Left renal cortex interstitium (tissue), 4 donors: ENCODE results near the gene HAND2. TPM values are rescaled to one million over a fixed set of nuclear protein-coding genes. Genes with fewer than 3 reads are reported as not detected.

Experiments used
- DNase-seq, 4 donors: peaks; one replicate each; pipeline ENCODE4 v3.0.0-alpha.2; 2013; ENCODE audit warnings: low read depth in 4 of 4, low spot score in 2 of 4, missing footprints in 1 of 4
- polyA plus RNA-seq, 4 donors: library from polyadenylated mRNA; unstranded; fragments of 120-200 nt; gene quantifications; one replicate each; pipeline ENCODE4 v1.2.1, GENCODE V29; 2013; ENCODE audit not compliant: insufficient read length in 4 of 4

Gene HAND2
- polyA plus RNA-seq, 4 donors, result 0.07 TPM; not detected in 3

DNA sequence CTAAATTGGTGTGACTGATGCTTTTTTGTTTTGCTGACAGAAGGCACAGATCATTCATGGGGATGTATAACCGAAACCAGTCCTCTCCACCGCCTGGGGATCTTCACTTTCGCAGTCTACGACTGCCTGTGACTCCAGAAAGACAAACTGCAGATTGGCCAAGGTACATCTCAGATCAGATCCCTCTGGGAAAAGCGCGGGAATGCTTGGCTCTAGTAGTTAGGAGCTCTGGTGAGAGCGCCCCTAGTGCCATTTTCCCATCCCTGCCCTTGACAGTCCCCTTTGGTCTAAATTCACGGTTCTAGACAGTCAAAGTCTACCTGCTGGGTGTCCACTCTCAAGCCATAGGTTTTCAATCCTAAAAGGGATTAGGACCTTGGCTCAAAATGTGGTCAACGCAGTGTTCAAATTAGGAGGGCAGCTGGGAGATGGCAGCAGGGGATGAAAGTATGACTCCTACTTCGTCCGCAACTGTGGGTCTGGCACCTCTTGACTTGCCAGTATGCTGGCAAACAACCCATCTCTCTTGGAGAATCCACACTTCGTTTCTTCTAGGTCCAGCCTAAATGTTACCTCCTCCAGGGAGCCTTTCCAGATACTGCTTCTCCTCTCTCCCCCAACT, 6.9 kb upstream of the HAND2 start:
- no peak for DNase-seq

DNA sequence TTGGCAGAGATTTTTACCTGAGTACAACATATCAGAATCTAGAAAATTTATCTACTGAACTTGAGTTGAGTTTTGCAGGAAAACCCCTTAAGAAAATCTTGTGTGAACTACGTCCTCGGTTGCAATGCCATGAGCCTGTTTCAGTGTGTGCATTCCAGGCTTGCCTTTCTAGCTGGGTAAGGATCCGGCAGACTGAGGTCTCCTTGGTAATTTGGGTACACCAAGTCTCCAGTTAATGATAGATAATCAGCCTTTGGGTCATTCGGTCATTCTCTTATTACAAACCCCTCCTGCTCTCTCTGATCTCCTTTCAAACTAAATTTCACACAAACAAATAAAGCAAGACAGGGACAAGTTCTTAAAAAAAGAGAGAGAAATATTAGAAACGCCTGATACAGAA, 5.9 kb upstream of the HAND2 start:
- DNase-seq, result no peak

DNA sequence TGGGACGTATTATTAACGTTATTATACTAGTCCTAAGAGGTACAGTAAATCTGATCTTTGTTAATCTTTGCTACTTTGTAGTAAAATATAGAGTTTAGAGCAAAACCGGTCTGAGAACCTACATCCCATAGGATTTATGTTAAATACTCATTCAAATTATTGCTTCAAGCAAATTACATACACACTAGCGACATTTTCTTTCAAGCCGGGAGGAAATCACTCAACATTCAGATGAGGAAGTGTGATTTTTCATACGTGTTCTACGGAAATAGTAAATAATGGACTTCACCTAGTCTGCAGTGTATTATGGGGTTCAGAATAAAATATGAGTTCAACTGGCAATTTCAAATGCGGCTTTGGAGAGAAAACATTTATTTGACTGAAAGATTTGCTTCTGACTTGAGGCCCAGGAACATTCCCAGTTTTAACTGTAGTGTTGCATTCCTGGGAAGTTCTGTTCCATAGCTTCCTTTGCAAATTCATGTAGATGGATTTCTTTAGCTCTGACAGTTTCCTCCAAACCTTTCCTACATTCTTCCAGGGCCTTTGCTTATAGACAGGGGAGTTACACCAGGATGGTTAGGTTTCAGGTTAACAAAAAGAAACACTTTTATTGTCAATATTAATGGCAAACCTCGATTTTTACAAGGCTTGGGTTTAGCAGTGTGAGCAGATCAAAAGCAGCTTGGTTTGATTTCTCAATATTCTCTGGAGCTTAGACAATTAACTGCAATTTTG, 5.3 kb upstream of the HAND2 start:
- DNase-seq, result no peak

DNA sequence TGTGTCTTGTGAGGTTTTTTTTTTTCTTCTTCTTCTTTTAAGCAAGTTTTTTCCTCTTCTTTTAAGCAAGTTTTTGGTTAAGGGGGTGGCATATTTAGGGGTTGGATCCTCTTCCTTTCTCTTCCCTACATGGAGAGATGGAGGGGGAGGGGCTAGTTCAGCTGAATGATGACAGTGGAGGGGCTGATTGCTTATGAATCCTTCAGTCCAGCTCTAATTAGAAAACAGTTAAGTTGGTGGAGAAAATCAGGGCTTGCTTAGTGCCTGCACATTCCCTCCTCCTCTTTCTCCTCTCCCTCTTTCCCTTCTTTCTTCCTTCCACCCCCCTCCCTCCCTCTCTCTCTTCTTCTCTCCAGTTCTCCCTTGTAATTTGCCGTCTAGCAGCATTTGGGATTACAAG, 4.4 kb upstream of the HAND2 start:
- no peak for DNase-seq

DNA sequence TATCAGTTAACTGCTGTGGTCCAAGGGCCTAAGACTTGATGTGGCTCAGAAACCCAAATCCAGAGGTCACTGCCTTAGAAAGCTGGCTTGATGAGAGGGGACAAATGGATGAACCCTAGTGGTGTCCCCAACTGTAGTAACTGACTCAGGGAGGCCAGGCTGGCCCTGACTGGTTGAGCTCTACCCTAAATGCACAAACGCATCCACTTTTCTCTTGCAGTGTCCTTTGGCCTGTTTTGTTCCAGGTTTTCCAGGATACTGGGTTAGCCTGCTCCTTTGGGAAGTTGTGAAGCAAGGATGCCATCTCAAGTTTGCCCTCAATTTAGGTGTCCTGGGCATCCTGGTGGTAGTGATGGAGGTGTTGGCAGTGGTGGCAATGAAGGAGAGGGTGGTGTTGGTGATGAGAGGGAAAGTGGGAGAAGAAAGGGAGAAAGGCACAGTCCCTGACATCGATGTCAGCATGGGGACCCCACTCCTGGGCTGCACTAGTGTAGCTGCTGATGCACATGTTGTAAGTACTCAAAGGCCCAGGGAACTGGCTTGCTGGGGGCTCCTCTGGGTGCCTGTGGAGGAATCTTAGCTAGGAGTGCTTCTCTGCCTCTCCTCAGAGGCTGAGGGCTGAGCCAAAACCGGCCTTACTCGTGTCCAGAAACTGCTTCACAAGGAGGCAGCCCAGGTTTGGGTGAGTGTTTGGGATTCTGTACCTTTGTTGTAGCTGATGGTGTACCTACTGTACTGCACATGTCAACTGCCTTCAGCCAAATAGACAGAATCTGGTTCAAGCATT, 2.9 kb upstream of the HAND2 start:
- no peak for DNase-seq

DNA sequence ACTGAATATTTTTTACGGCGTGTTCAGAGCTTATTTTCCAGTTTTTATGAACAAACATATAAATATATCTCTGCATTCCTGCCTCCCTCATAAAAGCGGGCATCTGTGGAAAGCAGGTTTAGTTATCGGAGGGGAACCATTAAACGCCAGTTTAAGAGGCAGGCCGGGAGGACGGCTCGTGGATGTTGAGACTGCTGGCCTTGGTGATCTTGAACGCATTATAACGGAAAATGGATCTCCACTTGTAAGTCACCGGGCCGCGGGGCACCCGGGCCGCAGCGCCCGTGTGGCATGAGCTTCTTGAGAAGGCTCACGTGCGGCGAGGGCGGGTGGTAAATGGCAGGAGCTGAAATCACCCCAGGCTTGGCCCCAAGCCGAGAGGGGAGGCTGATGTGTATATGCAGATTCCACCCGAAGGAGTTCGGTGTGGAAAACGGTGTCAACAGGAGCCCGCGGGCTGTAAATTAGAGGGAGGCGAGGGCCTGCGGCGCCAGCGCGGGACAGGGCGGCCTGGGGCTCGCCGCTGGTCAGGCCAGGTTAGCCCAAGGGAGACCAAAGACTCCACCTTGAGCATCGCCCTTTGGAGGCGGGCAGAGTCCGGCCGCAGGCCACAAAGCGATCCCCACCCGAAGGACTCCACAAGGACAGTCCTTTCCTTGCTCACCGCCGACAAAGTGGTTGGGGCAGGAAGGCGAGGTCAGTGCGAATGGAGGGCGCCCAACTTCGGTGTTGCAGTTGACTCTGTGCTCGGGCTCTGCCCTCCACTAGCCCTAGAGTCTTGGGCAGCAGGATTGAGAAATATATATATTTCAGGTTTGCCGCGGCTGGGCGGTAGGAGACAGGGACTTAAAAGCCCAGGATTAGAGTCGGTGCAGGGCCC, 1.3 kb upstream of the HAND2 start:
- DNase-seq, result no peak

DNA sequence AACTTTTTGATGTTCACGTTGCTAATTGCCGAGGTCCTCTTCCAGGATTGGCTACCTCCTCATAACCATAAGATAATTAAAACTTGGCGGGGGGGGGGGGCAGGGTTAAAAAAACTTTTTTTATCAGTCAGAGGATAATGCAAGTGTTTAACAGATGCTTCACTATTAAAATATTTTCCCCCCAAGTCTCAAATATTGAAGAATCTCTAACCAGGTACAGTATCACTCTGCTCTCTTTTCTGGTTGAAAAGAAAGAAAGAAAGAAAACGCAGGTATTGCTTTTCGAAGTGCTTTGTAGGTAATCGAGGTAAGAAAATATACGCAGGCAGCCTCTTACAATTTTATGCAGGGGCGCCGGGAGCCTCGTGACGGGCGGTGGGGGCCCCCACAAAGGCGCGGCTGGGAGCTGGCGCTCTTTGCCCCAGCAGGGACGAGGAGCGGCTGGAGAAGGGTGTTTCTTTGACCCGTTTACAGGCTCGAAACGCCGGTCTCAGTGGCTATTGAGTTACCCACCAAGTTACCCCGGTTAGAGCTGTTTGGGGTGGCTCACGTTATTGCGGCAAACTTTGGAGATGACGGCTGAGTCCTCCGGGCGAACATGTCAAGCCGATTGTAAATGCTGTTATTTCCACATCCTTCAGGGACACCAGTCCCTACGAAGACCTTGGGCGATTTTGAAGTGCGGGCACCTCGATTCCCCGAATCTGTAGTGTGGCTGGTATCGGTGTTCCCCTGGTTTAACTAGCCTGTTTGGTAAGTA, 477 bp upstream of the HAND2 start:
- DNase-seq, result no peak

DNA sequence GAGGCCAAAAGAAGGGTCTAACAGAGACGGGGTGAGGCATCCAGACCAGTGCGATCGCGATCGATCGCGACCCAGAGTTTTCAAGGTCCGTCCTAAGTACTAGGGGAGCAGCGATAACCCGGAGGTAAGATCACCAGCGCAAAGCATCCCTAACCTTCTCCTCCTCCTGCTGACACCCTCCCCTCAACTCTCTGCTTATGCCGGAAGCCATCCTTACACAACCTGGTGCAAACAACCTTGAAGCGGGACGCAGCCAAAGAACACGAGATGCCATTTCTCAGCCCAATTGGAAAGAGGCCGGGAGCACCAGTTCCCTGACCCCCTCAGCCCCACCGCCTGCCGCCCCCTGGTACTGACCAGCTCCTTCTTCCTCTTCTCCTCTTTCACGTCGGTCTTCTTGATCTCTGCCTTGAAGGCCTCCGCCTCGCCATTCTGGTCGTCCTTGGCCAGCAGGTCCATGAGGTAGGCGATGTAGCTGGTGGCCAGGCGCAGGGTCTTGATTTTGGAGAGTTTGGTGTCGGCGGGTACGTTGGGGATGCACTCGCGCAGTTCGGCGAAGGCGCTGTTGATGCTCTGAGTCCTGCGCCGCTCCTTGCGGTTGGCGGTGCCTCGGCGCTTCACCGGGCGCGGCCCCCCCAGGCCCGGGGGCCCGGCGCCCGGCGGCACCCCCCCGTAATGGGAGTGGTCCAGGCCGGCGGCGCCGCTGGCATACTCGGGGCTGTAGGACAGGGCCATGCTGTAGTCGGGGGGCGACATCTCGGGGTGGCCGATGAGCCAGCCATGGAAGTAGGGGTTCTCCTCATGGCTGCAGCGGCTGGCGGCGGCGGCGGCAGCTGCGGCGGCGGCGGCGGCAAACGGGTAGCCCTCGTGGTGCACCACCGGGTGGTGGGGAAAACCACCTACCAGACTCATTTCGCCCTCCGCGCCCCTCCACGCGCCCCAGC, 1.4 kb downstream of the HAND2 start:
- no peak for DNase-seq

DNA sequence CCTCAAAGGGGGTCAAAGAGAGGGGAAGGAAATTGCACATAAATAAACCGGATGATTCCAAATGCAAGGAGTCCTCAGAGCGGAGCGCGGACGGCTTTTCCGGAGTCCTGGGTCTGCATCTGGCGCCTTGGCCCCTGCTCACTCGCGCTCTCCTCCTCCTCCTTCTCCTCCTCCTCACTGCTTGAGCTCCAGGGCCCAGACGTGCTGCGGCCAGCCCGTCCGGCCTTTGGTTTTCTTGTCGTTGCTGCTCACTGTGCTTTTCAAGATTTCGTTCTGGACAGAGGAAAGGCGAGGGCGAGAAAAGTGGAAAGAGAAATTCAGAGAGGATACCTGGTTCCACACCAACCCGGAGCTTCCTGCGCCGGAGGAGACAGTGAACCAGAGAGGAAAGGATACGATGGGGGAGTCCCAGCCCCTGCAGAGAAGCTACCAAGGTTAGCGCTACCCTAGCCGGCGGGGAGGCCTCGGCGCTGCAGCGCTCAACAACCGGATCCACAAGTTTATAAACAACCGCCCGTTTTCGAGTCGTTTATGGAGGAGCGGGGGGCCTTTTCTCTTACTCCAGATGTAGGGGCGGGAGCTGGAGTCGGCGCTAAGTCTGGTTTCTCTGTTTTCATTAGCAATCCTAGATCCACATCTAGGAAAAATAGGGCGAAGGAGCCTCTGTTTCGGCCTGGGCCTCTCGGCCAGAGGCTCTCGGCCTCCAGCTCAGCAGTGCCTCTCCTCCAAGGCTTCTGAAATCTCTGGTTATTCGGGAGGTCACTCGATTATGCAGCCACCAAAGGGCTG, 2.7 kb downstream of the HAND2 start:
- no peak for DNase-seq

DNA sequence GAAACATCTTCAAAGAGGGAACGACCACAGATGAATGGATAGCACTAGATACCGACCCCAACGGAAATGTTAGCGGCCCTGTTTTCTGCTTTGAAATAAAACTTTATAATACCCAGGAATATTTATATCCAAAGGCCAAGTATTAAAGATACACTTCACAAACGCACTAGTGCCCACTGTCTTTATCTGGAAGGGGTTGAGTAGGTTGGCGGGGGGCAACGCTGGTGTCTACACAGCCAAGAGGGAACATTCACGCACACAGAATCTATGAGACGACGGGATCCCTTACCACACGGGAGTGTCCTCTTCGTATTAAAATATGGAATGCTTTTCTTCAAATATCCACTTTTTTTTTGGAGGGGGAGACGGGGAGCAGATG, 3.3 kb downstream of the HAND2 start:
- no peak for DNase-seq

DNA sequence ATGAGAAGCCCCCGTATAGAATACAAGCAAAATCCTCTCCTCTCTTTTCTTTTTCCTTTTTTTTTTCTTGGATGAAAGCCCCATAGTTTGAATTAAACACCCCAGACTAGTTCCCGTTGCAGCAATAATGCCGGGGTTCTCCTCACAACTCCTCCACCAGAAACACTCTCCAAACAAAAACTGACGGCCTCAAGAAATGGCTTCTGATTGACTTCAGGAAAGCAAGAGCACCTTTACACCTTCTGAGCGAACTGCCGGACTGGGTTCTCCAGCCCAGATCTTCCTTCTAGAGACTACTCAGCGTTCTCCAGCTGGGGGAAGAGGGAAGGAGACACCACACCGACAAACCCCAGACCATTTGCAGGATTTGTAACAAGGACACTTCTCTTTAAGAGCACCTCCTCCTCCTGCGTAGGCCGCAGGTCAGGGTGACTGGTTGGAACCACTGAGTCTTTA, 4.0 kb downstream of the HAND2 start:
- no peak for DNase-seq

DNA sequence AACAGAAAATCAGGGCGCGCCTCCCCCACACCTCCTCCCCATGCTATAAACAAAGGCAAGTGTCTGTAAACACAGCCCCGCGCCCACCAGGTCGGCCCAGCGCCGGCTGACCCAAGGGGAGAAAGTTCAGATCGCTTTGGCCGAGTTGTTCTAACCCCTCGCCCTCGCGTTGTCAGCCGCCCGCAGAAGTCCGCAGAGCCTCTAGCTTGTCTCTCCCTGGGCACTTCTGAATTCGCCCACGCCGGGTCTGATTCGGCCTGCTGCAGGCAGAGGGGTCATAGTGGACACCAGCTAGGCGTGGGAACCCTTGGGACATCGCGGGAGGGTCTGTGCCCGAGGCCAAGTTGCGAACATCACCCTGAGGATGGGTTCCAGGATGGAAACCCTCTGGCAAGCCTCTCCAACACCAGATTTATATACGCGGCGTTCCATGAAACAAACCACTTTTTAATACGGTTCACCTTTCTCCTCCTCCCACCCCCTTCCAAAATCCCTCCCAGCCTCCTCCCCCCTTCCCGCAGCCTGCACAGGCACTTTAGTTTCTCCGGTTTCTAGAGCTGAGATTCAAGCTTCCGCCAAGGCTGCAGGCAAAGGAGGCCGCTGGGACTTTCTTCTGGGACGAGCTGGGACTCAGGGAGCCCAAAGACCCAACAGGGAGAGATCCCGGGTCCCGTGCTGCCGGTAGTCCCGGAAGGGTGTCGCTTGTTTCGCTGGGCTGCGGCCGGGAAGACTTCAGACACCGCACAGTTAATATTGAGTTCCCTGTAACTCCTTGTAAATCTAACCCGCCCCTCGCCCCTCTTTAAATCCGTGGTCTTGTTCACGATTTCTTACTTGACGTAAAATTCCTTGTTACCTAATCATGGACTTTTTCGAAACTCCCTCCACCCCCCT, 4.7 kb downstream of the HAND2 start:
- DNase-seq, result no peak

DNA sequence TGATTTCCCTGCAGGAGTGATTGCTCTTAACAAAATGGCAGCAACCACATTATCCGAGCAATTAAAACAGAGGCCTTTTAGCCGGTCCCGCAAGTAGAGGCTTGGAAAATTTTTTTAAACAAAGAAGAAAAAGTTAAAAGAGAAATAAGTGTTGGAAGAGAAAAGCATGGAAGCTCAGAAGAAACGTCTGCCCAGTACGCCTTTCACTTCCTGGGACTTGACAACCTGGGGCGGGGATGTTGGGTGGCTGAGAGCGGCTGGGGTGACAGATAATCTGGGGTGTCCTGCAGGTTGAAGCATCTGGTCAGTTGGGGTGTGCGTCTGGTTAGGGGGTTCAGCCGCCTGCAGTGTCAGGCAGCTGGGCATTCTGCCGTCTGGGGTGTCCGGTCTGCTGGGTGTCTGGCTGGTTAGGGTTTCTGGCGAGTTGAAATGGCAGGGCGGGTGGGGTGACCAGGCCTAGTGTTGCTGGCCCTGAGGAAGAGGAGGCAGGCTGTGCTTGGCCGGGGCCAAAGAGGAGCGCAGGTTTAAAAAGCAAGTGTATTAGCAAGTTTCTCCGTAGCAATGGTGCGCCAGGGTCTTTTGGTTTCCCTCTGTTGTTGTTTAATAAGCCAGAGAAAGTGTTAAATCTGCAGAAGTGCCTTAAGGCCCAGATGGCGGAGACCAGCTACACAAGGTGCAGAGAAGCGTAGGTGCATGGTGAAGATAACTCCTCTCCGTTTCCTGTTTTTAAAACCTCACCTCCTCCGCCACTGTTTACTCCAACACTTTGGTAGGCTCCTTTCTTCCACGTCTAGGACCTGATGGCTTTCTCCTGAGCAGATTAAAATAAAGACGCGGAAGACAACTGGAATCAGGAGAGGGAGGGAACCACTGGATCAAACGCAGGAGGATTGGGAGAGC, 5.6 kb downstream of the HAND2 start:
- no peak for DNase-seq

DNA sequence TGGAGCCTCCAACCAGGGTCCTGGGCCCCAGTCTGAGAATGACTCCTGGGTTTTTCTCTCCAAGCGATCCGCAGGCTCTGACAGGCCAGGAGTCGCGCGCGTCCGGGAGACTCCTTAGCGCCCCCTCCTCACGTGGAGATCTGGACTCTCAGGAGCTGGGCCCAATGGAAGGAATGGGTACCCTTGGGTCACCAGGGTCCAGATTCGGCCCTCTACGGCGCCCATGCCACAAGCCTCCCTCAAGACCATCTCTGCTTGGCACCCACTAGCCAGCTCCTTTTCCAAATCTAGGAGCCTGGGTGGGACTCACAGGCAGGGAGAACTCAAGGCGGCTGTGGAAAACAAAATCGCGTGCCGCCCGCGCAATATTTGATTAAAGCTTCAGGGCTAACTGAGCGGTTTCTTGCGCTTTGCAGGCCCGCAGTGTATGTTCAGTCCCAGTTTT, 7.1 kb downstream of the HAND2 start:
- no peak for DNase-seq

DNA sequence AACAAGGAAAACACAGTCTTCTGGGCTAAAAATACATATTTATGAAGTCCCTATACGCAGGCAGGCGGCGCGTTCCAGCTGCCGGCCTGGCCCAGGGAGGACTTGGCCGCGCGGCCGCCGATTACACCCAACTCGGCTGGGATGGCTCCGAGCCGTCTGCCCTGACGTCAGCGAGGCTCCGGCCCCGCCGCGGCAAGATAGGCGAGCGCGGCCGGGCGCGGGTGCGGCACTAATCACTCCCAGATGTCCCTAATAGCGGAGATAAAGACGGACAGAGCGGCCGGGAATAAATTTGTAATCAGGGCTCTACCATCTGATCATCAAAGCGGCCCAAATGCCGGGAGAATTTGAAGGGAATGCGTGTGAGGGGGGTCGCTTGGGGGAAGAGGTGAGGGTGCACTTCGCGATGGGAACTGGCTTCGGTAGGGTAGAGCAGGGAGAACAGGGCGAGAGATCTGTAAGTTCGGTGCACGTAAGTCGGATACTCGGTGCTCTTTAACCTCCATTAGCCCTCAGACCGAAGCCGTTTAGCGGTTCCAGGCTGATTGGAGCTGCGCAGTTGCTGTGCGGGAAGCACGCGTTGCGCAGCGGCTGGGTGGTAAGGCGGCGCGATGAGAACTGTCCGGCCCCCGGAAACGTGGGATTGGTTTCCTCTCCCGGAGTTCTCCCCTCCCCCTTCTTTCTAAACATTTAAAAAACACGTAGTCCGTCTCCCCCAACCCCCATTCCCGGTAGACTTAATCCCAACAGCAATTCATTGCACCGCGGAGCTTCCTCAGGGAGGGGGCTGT, 7.7 kb downstream of the HAND2 start:
- DNase-seq, result no peak
